GM19238 (cell line): ENCODE results near the gene TMEM250.

Experiments
- DNase-seq: peaks from one replicate; pipeline ENCODE4 v3.0.0; 2011; ENCODE audit warnings: low spot score; ENCODE audit not compliant: insufficient read length

The TMEM250 gene

DNA sequence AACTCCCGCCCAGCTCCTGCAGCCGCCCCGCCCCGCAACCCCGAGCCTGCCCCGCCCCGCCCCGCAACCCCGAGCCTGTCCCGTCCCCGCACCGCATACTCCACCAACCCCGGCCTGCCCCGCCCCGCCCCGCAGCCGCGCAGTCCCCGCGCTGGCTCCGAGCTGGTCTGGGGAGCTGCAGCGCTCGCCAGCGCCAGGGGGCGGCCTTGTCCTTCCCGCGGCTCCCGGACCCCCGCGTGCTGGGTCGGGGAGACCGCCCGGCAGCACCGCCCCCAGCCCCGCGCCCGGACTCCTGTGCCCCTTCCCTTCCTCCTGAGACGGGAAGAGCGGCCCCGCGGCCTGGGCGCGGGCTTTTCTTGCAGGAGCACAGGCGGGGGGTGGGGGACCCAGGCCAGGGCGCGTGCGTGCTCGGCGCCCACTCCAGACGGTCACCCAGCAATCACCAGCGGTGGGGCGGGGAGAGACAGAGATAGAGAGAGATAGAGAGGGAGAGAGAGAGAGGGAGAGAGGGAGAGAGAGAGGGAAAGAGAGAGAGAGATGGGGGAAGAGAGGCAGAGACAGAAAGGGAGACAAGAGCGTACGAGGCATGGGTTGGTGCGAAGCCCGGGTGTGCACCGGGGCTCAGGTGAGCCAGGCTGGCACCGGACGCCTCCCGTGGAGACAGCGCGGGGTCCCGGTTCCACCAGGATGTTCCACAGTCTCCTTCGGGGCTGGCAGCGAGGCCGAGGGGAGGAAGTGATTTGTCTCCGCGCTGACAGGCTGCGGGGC, 14.7 kb upstream of the TMEM250 start:
- peak; percentile 43 for DNase-seq

DNA sequence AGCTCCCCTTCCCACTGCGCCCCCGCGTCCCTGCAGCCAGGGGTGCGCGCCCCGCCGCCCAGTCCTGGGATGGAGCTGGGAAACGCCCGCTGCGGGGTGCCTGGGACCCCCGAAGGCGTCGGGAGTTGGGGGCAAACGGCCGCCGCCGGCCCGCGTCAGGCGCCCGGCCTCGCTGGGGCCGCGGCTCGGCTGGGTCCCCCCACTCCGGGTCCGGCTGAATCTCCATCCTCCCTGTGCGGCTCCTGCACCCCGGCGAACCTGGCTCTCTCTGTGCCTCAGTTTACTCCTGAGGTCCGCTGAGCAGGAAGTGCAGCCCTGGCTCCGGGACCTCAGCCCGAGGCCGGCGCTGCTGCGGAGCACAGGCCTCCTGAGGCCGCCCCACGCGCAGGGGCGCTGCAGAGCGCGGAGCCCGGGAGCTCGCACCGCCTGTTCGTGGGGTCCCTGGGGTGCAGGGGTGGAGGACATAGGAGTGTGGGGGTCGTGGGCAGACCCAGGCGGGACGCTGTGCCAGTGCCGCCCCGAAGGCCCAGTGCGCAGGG, 13.9 kb upstream of the TMEM250 start:
- DNase-seq, result no peak

GRCh38 chr9:136131629-136132511, 13.2 kb upstream of the TMEM250 start:
- DNase-seq, result no peak

DNA sequence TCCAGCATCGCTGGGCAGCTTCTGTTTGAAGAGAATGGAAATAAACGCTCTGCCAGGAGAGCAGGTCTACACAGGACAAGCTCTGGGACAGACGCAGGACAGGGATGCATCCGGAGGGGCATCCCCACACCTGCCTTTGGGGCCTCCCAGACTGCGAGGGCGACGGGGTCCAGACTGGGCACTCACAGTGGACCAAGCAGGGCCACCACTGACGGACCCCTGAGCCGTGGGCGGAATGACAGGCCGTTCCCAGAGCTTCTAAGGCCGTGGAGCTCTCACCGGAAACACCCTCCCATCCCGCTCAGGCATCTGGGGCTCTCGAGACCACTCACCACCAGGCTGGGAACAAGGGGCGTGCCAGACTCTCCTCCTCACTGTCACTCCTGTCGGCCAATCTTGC, 10.5 kb upstream of the TMEM250 start:
- no peak for DNase-seq

- no peak for DNase-seq
Measured at GRCh38 chr9:136128436-136128835, 9.8 kb upstream of the TMEM250 start.

DNA sequence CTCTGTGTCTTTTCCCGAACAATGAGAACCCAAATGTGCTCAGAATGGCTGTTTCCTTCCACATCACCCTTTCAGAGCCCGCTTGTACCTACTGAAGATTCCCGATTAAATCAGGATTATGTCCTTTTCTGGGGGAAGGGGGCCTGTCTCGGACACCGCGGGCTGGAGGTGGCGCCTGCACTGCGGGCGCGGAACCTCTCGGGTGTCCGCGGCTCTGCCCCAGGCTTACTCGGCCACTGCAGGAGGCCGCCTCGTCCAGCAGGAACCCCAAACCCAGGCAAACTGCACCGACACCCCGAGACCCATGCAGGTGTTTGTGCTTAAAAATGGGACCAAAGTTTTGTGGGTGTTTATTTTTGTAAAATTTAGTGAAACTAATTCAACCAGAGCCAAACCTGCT, 8.6 kb upstream of the TMEM250 start:
- no peak for DNase-seq

DNA sequence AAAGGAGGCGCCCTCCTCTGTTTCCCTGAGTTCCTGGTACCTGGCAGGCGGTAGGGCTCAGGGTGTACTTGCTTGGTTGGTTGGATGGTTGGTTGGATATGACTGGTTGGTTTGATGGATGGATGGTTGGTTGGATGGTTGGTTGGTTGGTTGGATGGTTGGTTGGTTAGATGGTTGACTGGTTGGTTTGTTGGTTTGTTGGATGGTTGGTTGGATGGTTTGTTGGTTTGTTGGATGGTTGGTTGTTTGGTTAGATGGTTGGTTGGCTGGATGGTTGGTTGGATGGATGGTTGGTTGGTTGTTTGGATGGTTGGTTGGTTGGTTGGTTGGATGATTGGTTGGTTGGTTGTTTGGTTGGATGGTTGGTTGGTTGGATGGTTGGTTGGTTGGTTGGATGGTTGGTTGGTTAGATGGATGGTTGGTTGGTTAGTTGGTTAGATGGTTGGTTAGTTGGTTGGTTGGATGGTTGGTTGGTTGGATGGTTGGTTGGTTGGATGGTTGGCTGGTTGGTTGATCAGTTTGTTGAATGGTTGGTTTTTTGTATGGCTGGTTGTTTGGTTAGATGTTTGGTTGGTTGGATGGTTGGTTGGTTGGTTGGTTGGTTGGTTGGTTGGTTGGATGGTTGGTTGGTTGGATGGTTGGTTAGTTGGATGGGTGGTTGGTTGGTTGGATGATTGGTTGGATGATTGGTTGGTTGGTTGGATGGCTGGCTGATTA, 6.5 kb upstream of the TMEM250 start:
- no peak for DNase-seq

GRCh38 chr9:136122425-136123383, 4.0 kb upstream of the TMEM250 start:
- DNase-seq, result peak; percentile 83

DNA sequence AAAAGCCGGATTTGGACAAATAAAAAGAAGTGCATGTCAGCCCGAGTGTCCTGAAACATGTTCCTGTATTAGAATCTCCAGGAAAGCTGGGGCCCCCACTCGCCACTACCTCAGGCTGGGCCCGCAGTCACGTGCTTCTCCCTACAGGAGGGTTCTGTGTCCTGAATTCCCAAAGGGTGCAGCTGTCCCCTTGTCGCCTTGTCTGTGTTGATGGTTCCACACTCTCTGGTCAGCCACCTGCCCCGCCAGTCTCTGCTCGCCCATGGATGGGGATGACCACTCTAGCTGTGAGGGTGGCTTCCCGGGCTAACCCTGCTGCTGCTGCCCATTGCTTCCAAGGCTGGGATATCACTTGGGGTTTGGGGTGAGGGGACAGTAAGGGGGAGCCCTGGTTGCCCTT, 3.1 kb upstream of the TMEM250 start:
- no peak for DNase-seq

- DNase-seq, result no peak
Measured at GRCh38 chr9:136120438-136120844, 1.8 kb upstream of the TMEM250 start.

DNA sequence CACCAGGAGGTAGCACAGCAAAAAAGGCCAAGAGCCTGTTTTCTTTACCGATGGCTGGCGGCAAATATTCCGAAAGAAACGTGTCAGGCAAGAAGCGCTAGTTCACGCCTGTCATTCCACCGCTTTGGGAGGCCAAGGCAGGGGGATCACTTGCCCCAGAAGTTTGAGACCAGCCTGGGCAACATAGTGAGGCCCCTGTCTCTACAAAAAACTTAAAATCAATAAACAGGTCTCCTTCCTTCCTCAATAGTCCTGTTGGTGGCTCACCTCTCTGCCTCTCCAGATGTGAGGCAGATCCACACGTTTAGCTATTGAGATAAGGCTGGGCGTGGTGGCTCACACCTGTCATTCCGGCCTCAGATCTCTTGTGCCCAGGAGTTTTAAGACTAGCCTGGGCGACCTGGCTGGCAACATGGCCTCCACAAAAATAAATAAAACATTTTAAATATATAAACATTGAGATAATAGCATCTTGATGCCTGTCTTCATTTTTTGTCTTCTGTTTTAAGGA, 1.3 kb upstream of the TMEM250 start:
- DNase-seq, result no peak

GRCh38 chr9:136119061-136119882, 597 bp upstream of the TMEM250 start:
- no peak for DNase-seq

DNA sequence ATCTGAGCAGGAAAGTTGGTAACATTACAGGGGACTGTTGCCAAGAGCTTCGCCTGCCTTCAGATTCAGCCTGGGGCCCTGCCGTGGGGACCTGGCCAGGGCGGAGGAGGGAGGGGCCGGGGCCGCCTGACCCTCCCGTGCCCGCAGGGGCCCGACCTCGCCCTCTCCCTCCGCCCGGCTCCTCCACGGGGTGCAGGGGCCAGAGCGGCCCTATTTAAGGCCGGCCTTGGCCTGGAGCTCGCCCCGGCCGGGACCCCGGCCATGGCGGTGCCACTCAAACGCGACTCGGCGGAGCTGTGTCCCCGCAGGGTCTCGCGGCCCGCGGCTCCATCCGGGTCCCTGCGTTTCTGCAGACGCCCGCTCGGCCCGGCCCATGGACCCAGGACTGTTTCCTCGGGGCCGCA, 757 bp downstream of the TMEM250 start:
- no peak for DNase-seq

- no peak for DNase-seq
Measured at GRCh38 chr9:136117291-136117915, 1.3 kb downstream of the TMEM250 start.

GRCh38 chr9:136116360-136117098, 2.1 kb downstream of the TMEM250 start:
- no peak for DNase-seq

DNA sequence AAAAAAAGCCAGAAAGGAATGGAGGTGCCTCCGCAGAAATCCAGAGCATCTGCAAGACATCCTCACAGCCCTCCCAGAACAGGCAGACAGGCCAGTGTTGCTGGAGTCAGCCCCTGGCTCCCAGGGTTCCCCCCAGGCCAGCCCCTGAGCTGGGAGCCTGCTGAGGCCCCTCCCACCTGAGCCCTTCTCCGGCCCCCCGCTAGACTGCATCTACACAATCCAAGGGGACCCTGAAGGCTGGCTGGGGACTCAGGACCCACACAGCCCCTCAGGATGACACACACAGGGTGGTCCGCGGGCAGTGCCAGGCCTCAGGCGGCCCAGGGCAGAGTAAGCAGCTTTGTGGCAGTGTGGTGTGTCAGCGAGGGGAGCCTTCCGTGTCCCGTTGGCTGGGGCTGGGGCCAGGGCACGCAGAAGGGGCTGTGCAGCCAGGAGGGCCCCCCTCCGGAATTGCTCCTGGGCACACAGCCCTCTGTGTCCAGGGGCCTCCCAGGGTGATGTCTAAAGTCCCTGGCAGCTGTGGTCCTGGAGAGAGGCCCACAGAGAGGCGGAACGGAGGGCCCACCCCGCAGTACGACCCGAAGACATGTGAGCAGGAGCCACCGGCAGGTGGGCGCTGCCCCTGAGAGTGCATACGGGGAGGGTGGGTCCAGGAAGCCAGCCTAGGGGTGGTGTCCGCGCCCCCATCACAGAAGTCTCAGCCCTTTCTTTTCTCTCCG, 2.9 kb downstream of the TMEM250 start:
- no peak for DNase-seq

GRCh38 chr9:136115206-136115605, 3.5 kb downstream of the TMEM250 start:
- DNase-seq, result no peak

GRCh38 chr9:136114610-136115009, 4.1 kb downstream of the TMEM250 start:
- DNase-seq, result no peak
